GM04503 (cell line): ENCODE measurements around the gene PRSS53.

ENCODE experiments used
- DNase-seq: peaks from one replicate; pipeline ENCODE4 v3.0.0-alpha.2; 2012; ENCODE audit warnings: low read depth

Gene PRSS53

DNA sequence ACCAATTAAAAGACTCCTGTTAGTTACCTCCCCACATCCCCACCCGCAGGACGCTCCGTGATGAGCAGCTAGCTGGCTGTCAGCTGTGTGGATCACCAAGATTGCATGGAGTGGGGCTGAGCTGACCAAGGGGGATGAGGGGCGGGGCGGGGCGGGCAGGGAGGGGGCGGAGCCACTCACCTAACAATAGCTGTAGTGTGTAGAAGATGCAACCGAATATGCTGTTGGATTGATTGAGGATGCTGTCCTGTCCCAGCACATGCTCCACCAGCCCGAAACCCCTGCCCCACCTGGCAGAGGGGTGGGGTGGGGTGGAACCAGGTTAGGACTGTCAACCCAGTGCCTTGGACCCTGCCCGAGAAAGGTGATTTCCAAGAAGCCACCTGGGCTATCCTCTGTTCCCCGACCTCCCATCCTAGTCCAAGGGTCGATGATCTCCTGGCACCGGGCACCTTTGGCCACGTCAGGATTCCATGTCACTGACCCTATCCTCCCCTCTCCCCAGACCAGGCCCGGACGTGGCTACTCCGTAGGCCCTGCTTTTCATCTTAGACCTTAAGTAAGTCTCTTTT lies 4.5 kb upstream of the PRSS53 start:
- DNase-seq, result no peak

DNA sequence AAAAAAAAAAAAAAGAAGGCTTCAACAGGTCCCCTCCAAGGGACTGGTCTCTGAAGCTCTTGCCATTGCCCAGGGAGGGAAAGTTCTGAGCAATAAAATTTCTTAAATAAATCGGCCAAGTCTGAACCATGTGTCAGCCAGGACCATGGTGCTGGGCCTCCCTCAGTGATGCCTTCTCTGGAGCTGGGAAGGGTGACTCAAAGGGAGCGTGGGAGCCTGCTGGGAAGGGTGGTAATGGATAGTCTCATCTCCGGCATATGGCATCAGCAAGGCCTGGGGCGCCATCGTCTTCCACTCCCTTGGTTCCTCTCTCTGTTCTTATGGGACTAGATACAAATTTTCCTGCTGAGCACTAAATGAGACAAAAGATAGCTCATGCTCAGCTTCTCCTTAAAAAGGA lies 3.6 kb upstream of the PRSS53 start:
- DNase-seq, result no peak

DNA sequence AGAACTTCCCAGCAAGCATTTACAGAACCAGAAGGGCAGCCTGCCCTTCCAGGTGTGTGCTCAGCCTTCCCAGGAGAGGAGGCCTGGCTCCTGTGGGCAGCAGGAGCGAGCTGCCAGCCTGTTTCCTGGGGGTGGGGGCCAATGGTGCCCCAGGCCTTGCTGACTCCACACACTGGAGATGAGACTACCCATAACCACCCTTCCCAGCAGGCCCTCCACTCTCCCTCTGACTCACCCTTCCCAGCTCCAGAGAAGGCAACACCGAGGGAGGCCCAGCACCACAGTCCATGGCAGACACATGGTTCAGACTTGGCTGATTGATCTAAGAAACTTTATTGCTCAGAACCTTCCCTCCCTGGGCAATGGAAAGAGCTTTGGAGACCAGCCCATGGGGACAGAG lies 1.8 kb upstream of the PRSS53 start:
- no peak for DNase-seq

DNA sequence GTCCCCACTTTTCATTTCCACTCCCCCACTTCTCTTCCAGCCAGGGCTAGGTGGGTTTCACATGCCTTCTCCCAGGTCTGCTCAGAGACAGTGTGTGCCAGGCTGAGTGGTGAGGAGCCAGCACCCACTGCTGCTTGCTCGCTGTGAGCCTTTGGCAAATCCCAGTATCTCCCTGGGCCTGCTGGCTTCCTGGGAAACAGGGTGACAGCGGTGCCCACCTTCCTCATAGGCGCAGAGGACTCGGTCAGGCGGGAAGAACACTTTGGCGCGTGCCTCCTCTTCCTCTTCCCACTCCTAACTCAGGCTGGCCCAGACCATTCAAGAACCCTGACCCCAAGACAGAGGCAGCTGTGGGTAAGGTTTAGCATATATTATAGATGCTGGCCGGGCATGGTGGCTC lies 456 bp upstream of the PRSS53 start:
- no peak for DNase-seq

DNA sequence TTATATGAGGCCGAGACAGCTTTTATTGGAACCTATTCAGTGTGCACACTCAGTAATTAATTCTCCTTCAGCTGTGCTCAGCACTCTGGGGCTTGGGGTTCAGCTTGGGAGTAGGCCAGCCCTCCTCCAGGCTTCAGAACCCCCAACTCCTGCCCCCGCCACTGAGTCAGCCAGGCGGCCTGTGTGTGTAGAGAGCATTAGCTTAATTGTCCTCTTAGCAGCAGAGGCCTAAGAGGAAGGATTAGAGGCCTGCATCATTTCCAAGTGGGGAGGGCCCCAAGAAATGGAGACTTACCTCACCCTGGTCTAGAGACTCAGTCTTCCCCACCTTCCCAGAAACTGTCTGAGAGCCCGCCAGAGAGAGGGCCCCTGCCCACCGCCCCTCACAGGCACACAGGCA lies 772 bp downstream of the PRSS53 start:
- no peak for DNase-seq

DNA sequence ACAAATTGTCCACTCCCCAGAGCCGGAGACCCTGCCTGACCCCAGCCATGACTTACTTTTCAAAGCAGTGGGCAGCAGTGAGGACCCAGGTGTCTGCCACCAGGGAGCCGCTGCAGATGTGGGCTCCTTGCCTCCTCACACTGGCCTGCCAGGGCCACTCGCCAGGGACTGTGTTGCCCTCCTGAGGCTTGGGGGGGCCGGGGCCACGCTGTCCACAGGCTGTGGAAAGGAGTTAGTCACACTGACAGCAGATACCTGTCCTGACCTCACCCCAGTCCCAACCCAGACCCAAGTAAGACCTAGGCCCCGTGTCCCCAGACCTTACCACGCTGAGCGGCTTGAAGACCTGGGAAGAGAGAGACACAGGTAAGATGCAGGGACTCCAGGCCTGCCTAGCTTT lies 1.3 kb downstream of the PRSS53 start:
- no peak for DNase-seq

DNA sequence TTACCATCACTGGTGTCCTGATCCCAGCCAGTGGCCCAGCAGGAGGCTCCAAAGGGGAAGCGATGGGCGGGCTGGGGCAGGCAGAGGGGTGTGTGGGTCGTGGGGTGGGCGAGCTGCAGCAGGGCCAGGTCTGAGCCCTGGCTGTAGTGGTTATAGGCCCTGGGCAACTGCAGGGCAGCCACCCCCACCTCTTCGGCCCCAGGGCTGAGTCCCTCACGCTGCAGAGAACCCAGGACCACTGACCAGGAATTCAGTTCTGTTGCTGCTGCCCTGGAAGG lies 2.2 kb downstream of the PRSS53 start:
- DNase-seq, result no peak

DNA sequence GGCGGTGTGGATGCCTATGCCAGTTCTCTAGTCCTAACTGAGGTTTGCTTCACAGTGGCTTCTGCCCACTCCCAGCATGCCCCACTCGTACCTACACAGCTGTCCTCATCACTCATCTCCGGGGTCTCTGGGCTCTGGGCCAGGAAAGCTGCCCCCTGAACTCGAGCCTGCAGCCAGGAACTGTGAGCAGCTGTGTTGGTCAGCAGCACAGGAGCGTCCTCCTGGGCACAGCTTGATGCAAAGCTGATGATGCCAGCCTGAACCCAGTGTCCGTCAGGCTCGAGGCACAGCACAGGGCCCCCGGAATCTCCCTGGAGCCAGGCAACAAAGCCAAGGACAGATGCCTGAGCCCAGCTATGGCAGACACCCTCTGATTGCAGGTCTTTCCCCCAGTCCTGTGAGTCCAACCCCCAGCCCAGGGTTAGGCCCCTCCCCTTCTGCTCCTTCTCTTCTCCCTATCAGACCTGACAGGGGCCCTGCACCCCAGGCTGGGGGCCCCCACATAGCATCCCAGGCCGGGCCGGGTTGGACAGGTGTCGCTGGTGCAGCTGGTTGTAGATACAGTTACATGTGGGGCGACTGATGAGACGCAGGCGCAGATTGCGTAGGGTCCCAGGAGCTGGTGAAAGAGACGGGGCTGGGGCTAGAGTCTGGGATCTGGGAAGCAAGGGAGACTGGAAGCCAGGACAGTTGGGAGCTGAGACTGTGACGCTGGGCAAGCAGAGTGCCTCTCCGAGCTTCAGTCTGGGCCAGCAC lies 2.7 kb downstream of the PRSS53 start:
- no peak for DNase-seq

DNA sequence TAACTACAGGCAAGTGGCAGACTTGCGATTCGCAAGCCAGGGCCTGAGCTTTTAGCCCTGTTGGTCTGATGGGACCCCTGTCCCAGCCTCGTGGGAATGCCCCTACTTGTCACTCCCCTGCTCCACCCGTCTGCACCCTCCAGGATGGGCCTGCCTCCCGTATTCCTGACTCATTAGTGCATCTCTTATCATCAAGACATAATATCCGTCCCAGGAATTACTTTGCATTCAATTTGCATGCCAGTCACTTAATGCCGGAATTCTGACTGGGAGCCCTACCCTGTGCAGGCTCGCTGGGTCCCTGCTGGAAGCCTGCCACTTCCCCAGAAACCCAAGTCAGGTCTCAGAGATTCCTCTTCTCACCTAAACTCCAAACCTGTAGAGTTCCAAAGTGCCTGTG lies 3.3 kb downstream of the PRSS53 start:
- DNase-seq, result no peak

DNA sequence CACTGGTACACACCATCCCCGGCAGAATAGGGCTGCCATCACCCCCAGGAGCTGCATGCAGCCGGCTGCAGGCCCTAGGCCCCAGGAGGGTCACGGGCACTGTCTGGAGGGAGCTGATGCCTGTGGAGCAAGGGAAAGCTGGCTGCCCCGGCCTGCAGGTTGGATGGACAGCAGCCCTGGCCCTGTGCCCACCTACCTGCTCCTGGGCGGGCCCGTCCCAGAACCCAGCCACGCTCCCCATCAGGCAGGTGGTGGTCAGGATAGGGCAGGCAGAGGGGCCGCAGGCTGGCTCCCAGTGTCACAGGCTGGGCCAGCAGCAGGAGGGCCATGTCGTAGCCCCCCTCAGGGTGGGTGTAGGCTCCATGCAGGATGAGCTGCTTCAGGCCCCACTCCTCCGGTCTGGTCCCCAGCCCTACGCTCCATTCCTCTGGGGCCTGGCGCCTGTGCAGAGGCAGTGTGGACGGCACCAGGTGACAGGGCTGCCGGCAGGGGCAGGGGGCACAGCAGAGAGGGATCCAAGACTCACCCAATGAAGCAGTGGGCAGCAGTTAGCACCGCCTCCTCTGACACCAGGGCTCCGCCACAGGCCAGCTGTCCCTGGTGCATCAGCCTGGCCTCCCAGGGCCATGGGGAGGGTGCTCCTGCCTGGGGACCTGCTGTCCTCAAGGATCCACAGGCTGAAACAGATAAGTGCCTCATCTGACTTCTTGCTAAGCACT lies 4.0 kb downstream of the PRSS53 start:
- no peak for DNase-seq

DNA sequence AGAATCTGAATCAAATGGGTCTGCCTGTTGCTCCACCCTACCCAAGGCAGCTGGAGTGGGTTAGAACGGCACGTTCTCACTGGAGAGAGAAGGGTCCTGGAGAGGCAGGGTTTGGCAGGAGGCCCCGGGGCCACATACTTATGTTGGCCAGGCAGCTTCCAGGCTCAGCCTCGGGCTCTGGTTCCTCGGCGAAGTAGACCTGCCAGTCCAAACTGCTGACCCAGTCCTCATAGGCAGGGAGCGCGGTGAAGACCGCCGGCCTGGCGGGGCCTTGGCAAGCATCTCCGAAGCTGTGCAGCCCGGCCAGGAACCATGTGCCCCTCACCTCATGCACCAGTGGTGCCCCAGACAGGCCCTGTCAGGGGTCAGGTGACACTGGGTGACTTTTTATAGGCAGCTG lies 4.8 kb downstream of the PRSS53 start:
- DNase-seq, result no peak

DNA sequence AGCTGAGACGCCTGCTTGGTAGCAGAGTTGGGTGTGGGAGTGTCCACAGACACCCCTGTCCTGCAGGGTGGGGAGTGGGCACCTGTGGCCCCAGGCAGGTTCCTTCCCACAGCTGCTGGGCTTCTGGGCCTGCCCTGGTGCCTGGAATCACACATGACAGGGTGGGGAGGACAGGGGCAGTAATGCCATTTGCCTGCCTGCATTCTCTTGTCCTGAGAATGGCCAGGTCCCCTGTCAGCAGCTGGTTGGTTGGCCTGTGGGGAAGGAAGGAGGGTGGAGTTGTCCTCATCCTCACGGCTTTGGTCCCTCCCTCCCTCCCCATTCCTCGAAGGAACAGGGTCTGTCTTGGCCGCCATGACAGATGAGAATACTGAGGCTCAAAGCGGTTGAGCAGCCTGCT lies 5.2 kb downstream of the PRSS53 start:
- no peak for DNase-seq

DNA sequence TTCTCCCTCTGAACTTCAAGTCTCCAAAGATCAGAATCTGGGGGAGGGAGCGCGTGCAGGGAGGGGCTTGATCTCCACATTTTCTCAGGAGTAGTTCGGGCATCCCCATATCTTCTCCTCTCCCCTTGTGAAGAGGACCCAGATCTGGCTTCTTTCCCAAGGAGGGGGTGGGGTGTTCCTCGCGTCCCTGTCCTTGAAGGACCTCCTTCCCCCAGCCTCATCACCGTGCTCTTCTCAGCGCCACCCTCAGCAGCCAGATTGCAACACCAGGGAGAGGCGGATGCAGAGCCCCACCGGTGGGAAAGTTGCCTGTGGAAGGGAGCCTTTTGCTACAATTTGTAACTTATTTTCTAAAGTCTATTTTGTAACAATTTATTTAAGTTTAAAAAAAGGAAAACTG lies 5.7 kb downstream of the PRSS53 start:
- no peak for DNase-seq

DNA sequence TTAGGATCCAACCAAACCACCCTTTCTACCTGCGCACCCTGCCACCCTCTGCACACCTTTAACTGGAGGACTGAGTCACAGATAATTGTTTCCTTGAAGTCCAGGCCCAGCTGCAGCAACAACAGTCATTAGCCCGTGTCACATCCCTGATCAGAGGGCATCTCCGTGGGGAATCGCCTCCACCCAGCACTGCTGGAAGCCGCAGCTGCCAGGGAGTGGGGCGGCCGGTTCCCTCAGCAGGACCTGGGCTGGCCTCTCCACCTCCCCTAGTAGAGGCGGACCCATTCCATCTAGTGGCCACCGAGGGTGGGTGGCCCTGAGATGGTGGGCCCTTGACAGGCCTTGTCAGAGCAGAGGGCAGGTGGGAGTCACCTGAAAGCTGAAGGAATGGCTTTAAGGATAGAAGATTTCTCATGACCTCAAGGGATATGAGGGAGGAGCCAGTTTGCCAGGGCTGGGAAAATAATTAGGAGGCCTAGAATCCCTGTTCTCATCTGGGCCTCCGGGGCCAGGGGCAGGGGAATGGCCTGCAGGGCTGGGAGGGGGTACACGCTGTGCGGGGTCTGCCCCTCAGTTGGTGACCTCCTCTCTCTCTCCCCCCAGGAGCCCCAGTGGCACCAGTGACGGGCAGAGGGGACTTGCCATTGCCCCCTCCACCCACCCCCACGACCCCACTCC lies 6.2 kb downstream of the PRSS53 start:
- DNase-seq, result no peak

DNA sequence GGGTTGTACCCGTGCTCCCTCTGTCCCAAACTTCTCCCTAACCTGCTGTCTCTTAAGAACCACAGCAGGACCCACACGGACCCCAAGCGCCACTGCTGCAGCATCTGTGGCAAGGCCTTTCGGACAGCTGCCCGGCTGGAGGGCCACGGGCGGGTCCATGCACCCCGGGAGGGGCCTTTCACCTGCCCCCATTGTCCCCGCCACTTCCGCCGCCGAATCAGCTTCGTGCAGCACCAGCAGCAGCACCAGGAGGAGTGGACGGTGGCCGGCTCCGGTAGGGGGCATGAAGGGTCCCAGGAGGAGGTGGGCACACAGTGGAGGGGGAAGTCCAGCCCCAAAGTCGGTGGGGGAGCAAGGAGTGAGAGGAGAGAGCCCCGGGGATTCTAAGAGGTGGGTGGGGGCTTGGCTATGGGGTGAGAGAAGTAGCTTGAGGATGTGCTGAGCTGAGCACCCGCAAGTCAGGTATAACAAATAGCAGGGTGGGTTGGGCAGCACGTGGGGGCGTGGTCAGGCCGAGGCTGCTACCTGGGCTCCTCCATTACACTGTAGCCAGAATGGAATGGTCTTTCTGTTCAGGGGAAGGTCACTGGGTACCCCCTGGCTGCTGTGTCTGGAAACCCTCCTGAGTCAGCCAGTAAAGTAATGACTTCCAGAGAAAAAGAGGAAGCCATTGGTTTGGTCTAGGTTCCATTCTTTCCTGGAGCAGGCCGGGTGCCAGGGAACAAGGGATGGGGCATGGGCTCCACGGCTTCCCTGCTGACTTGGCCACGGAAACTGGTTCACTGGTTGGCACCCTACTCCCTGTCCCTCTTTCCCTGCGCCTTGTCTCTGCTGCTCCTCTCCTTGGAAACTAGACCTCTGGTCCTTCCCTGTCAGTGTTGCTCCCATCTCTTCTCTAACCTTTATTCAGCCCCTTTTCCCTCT lies 7.1 kb downstream of the PRSS53 start:
- no peak for DNase-seq

DNA sequence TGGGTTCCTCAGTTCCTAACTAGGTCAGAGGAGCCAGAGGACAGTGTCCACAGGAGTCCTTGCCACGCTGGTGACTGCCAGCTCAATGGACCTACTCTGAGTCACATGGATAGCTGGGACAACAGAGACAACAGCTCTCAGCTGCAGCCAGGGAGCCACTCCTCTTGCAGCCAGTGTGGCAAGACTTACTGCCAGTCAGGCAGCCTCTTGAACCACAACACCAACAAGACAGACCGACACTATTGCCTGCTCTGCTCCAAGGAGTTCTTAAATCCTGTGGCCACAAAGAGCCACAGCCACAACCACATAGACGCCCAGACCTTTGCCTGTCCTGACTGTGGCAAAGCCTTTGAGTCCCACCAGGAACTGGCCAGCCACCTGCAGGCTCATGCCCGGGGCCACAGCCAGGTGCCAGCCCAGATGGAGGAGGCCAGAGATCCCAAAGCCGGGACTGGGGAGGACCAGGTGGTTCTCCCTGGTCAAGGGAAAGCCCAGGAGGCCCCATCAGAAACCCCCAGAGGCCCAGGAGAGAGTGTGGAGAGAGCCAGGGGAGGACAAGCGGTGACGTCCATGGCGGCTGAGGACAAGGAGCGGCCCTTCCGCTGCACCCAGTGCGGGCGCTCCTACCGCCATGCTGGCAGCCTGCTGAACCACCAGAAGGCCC lies 7.9 kb downstream of the PRSS53 start:
- DNase-seq, result no peak

DNA sequence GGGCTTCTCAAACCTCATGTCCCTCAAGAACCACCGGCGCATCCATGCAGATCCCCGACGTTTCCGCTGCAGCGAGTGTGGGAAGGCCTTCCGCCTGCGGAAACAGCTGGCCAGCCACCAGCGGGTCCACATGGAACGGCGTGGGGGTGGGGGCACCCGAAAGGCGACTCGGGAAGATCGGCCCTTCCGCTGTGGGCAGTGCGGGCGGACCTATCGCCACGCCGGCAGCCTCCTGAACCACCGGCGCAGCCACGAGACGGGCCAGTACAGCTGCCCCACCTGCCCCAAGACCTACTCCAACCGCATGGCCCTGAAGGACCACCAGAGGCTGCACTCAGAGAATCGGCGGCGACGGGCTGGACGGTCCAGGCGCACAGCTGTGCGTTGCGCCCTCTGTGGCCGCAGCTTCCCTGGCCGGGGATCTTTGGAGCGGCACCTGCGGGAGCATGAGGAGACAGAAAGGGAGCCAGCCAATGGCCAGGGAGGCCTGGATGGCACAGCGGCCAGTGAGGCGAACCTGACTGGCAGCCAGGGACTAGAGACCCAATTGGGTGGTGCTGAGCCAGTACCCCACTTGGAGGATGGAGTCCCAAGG lies 8.6 kb downstream of the PRSS53 start:
- no peak for DNase-seq

DNA sequence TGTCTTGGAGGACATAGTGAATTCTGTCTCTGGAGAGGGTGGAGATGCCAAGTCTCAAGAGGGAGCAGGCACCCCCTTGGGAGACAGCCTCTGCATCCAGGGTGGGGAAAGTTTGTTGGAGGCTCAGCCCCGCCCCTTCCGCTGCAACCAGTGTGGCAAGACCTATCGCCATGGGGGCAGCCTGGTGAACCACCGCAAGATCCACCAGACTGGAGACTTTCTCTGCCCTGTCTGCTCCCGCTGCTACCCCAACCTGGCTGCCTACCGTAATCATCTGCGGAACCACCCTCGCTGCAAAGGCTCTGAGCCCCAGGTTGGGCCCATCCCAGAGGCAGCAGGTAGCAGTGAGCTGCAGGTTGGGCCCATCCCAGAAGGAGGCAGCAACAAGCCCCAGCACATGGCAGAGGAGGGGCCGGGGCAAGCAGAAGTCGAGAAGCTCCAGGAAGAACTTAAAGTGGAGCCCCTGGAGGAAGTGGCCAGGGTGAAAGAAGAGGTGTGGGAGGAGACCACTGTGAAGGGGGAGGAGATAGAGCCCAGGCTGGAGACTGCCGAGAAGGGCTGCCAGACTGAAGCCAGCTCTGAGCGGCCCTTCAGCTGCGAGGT lies 9.3 kb downstream of the PRSS53 start:
- no peak for DNase-seq

DNA sequence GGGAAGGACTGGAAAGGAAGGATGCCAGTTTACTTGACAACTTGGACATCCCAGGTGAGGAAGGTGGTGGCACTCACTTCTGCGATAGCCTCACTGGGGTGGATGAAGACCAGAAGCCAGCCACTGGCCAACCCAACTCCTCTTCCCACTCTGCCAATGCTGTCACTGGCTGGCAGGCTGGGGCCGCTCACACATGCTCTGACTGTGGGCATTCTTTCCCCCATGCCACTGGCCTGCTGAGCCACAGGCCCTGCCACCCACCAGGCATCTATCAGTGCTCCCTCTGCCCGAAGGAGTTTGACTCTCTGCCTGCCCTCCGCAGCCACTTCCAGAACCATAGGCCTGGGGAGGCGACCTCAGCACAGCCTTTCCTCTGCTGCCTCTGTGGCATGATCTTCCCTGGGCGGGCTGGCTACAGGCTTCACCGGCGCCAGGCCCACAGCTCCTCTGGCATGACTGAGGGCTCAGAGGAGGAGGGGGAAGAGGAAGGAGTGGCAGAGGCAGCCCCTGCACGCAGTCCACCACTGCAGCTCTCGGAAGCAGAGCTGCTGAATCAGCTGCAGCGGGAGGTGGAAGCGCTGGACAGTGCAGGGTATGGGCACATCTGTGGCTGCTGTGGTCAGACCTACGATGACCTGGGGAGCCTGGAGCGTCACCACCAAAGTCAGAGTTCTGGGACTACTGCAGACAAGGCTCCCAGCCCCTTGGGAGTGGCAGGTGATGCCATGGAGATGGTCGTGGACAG lies 10.0 kb downstream of the PRSS53 start:
- no peak for DNase-seq
